Fibroblast of pulmonary artery (primary cell): ENCODE results near the gene SDCCAG8.
A peak's percentile ranks its signal among the peaks of the same experiment; 100 is the strongest.

Experiments
- DNase-seq: peaks from one replicate; pipeline ENCODE4 v3.0.0-alpha.2; 2010; ENCODE audit warnings: low read depth
- H3K4me3 ChIP-seq: replicated peaks from 2 replicates; pipeline ENCODE4 v1.5.1; 2011; ENCODE audit warnings: low read depth, mild to moderate bottlenecking, control low read depth, low read length, moderate library complexity
- TF ChIP-seq, protein P1 (sequence below): IDR thresholded peaks from 2 replicates; pipeline ENCODE4 v1.5.1; 2011; ENCODE audit warnings: mild to moderate bottlenecking, control low read depth, low read length, inconsistent platforms; ENCODE audit errors: missing control alignments

SDCCAG8 gene

GRCh38 chr1:243420016-243420945, 164.4 kb downstream of the SDCCAG8 start:
- DNase-seq, result no peak
- H3K4me3 ChIP-seq, result no peak overlapping the region
- TF ChIP-seq, protein P1, sequence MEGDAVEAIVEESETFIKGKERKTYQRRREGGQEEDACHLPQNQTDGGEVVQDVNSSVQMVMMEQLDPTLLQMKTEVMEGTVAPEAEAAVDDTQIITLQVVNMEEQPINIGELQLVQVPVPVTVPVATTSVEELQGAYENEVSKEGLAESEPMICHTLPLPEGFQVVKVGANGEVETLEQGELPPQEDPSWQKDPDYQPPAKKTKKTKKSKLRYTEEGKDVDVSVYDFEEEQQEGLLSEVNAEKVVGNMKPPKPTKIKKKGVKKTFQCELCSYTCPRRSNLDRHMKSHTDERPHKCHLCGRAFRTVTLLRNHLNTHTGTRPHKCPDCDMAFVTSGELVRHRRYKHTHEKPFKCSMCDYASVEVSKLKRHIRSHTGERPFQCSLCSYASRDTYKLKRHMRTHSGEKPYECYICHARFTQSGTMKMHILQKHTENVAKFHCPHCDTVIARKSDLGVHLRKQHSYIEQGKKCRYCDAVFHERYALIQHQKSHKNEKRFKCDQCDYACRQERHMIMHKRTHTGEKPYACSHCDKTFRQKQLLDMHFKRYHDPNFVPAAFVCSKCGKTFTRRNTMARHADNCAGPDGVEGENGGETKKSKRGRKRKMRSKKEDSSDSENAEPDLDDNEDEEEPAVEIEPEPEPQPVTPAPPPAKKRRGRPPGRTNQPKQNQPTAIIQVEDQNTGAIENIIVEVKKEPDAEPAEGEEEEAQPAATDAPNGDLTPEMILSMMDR, result no peak

GRCh38 chr1:243420946-243421685, 165.3 kb downstream of the SDCCAG8 start:
- TF ChIP-seq, protein P1, result no peak
- peak; percentile 13 for DNase-seq
- H3K4me3 ChIP-seq, result peak overlapping the region; percentile 4

DNA sequence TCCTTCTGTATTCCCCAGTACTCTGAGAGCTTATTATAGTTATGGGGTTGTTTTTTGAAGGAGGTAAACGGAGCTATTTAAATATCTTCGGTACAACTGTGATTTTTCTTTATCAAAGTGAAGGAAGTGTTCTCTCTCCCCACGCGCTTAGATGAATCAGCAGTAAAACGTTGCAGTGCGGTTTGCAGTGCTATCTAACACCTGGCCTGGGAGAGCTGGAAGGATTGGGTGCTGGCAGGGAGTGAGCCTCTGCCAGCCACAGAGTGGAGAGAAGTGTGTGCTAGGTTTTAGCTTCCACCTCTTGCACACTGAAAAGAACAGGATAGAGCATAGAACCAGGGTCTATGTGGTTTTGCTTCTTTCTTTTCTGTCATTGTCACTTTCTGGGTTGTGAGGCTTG, 165.9 kb downstream of the SDCCAG8 start:
- peak; percentile 81 for DNase-seq
- peak overlapping the region; percentile 4 for H3K4me3 ChIP-seq

DNA sequence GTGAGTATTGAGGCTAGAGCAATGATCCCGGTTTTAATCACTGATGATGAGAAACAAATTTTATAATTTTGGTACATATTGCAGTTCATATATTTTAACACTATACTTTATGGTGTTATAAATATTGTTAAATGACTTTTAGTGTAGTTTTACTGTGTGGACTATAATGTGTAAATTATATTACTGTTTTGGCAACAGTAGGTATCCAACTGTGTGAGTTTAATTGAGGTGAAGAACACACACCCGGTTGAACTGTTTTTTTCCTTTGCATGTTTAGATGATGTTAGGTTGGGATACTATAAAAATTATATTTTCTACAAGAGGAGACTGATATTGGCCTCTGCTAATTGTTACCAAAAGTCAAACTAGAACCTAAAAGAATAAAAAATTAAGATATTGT, 166.5 kb downstream of the SDCCAG8 start:
- H3K4me3 ChIP-seq, result no peak overlapping the region
- DNase-seq, result no peak
- TF ChIP-seq, protein P1, result no peak

More for the DNA sequence above, 165.9 kb downstream of the SDCCAG8 start:
- TF ChIP-seq, protein P1, result no peak

DNA sequence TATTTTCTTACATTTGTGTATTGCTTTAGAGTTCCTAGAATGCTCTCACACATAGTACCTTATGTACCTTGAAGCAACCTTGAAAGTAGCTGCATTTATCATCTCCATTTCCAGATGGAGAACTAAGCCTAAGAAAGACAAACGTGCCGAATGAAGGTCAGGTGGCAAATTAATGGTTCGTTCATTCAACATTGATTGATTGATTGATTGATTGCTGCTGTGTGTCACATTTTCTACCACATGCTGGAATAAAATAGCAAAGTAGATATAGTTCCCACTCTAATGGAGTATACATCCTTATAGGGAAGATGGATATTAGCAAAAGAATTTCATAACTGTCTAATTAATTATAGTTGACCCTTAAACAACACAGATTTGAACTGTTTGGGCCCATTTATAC, 172.2 kb downstream of the SDCCAG8 start:
- TF ChIP-seq, protein P1, result no peak
- H3K4me3 ChIP-seq, result no peak overlapping the region
- no peak for DNase-seq

DNA sequence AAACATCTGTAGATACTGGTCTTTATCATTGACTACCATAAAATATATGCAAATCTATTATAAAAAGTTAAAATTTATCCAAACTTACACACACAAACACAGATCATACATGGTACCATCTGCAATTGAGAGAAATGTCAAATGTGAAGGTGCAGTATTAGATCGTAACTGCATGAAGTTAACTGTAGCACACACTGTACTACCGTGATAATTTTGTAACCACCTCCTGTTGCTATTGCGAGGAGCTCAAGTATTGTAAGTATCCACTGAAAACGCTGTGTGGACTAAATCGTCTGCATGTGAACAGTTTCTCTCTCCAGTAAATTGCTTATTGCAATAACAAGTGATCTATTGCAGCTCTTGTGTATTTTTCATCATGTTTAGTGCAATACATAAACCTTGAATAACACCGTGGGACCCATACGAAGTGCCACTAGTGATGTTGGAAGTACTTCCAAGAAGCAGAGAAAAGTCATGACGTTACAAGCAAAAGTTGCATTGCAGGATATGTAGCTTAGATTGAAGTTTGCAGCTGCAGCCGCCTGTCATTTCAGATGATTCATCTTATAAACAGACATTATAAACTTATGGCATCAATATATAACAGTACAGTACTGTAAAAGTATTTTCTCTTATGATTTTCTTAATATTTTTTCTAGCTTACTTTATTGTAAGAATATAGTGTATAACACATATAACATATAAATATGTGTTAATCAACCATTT, 172.9 kb downstream of the SDCCAG8 start:
- no peak for DNase-seq
- TF ChIP-seq, protein P1, result no peak
- no peak overlapping the region for H3K4me3 ChIP-seq
